H9 (cell line): ENCODE measurements around the gene CCR3. TPM values are rescaled to one million over a fixed set of nuclear protein-coding genes. Genes with fewer than 3 reads are reported as not detected.

Source experiments
- DNase-seq: peaks from one replicate; pipeline ENCODE4 v3.0.0-alpha.2; 2017
- H2AFZ ChIP-seq: one replicate; pipeline ENCODE4 v1.6.1; 2013; ENCODE audit warnings: mild to moderate bottlenecking, low read length, control low read depth, moderate library complexity
- H2AK5ac ChIP-seq: 2 replicates; pipeline ENCODE4 v1.6.1; 2013; ENCODE audit warnings: low read length, control low read depth, mixed read lengths; ENCODE audit not compliant: insufficient read length
- H2BK120ac ChIP-seq: one replicate; pipeline ENCODE4 v1.6.1; 2013; ENCODE audit warnings: low read depth, mild to moderate bottlenecking, low read length, control low read depth, inconsistent platforms; ENCODE audit not compliant: poor library complexity, severe bottlenecking
- H2BK12ac ChIP-seq: 2 replicates; pipeline ENCODE4 v1.6.1; 2013; ENCODE audit warnings: low read length, control low read depth, mixed read lengths, low read depth; ENCODE audit not compliant: insufficient read length
- H2BK15ac ChIP-seq: 2 replicates; pipeline ENCODE4 v1.6.1; 2013; ENCODE audit warnings: low read depth, low read length, control low read depth
- H2BK20ac ChIP-seq: one replicate; pipeline ENCODE4 v1.6.1; 2013; ENCODE audit warnings: low read depth, mild to moderate bottlenecking, low read length, control low read depth, inconsistent platforms; ENCODE audit not compliant: poor library complexity, severe bottlenecking
- H2BK5ac ChIP-seq: 2 replicates; pipeline ENCODE4 v1.6.1; 2013; ENCODE audit warnings: low read length, control low read depth, mixed read lengths; ENCODE audit not compliant: insufficient read length
- H3K14ac ChIP-seq: 2 replicates; pipeline ENCODE4 v1.6.1; 2013; ENCODE audit warnings: low read length, control low read depth; ENCODE audit not compliant: insufficient read depth
- H3K18ac ChIP-seq: 2 replicates; pipeline ENCODE4 v1.6.1; 2013; ENCODE audit warnings: low read depth, mild to moderate bottlenecking, mixed read lengths, low read length, control low read depth; ENCODE audit not compliant: insufficient read length
- H3K23ac ChIP-seq: 2 replicates; pipeline ENCODE4 v1.6.1; 2013; ENCODE audit warnings: low read length, control low read depth, mixed read lengths, low read depth; ENCODE audit not compliant: insufficient read length
- H3K23me2 ChIP-seq: 2 replicates; pipeline ENCODE4 v1.6.1; 2013; ENCODE audit warnings: low read depth, mild to moderate bottlenecking, mixed read lengths, low read length, control low read depth; ENCODE audit not compliant: insufficient read length, poor library complexity, severe bottlenecking
- H3K27ac ChIP-seq: 2 replicates; pipeline ENCODE4 v1.5.1; 2013; ENCODE audit warnings: low read length, control low read depth, mixed read lengths, low read depth; ENCODE audit not compliant: insufficient read length
- H3K27me3 ChIP-seq: 2 replicates; pipeline ENCODE4 v1.6.1; 2013; ENCODE audit warnings: low read length, control low read depth, inconsistent platforms; ENCODE audit not compliant: insufficient read depth
- H3K4ac ChIP-seq: 2 replicates; pipeline ENCODE4 v1.6.1; 2013; ENCODE audit warnings: low read depth, mild to moderate bottlenecking, control low read depth, inconsistent platforms, low read length, moderate library complexity
- H3K4me1 ChIP-seq: 2 replicates; pipeline ENCODE4 v1.6.1; 2013; ENCODE audit warnings: low read length, control low read depth, inconsistent platforms; ENCODE audit not compliant: insufficient read depth
- H3K4me2 ChIP-seq: 2 replicates; pipeline ENCODE4 v1.6.1; 2013; ENCODE audit warnings: low read length, control low read depth, mixed read lengths; ENCODE audit not compliant: insufficient read length, insufficient read depth
- H3K56ac ChIP-seq: 2 replicates; pipeline ENCODE4 v1.6.1; 2013; ENCODE audit warnings: low read depth, mild to moderate bottlenecking, mixed read lengths, low read length, control low read depth; ENCODE audit not compliant: insufficient read length
- H3K79me1 ChIP-seq: 2 replicates; pipeline ENCODE4 v1.6.1; 2013; ENCODE audit warnings: low read depth, mild to moderate bottlenecking, moderate library complexity, low read length, control low read depth, inconsistent platforms; ENCODE audit not compliant: insufficient read depth, poor library complexity, severe bottlenecking
- H3K79me2 ChIP-seq: 2 replicates; pipeline ENCODE4 v1.6.1; 2013; ENCODE audit warnings: low read length, control low read depth, inconsistent platforms; ENCODE audit not compliant: insufficient read depth
- H3K9ac ChIP-seq: 2 replicates; pipeline ENCODE4 v1.6.1; 2013; ENCODE audit warnings: low read length, control low read depth, mixed read lengths; ENCODE audit not compliant: insufficient read length; ENCODE audit errors: extremely low read depth
- H3K9me3 ChIP-seq: one replicate; pipeline ENCODE4 v1.6.1; 2013; ENCODE audit warnings: low read depth, low read length, inconsistent platforms; ENCODE audit not compliant: control insufficient read depth
- H3T11ph ChIP-seq: one replicate; pipeline ENCODE4 v1.6.1; 2013; ENCODE audit warnings: mild to moderate bottlenecking, low read length, control low read depth, inconsistent platforms
- H4K20me1 ChIP-seq: one replicate; pipeline ENCODE4 v1.6.1; 2013; ENCODE audit not compliant: control insufficient read depth, insufficient read length, insufficient read depth
- H4K5ac ChIP-seq: 2 replicates; pipeline ENCODE4 v1.6.1; 2013; ENCODE audit warnings: low read depth, mild to moderate bottlenecking, mixed read lengths, low read length, control low read depth; ENCODE audit not compliant: insufficient read length
- H4K8ac ChIP-seq: replicated peaks from 2 replicates; pipeline ENCODE4 v1.6.1; 2013; ENCODE audit warnings: low read length, control low read depth, mixed read lengths, low read depth; ENCODE audit not compliant: insufficient read length
- H4K91ac ChIP-seq: 2 replicates; pipeline ENCODE4 v1.6.1; 2013; ENCODE audit warnings: low read depth, mild to moderate bottlenecking, moderate library complexity, mixed read lengths, low read length, control low read depth; ENCODE audit not compliant: insufficient read length
- H3K27ac Mint-ChIP-seq, 3 experiments: 2 replicates in 2 of 3; 3 replicates in 1 of 3; pipeline ENCODE4 v1.8.0; 2020 to 2021; ENCODE audit warnings: mixed read lengths in 3 of 3, mild to moderate bottlenecking in 1 of 3, moderate library complexity in 1 of 3
- H3K27me3 Mint-ChIP-seq: 2 replicates; pipeline ENCODE4 v1.8.0; 2021; ENCODE audit warnings: low read depth, mild to moderate bottlenecking, moderate library complexity, mixed read lengths
- H3K36me3 Mint-ChIP-seq, 3 experiments: 2 replicates in 2 of 3; 3 replicates in 1 of 3; pipeline ENCODE4 v1.8.0; 2020 to 2021; ENCODE audit warnings: low read depth in 3 of 3, mixed read lengths in 3 of 3; ENCODE audit not compliant: insufficient read depth in 1 of 3
- H3K4me1 Mint-ChIP-seq, 2 experiments: 2 replicates each; pipeline ENCODE4 v1.8.0; 2020; ENCODE audit warnings: mixed read lengths in 2 of 2
- H3K4me3 Mint-ChIP-seq, 2 experiments: 2 replicates in 1 of 2; 3 replicates in 1 of 2; pipeline ENCODE4 v1.8.0; 2020 to 2021; ENCODE audit warnings: mild to moderate bottlenecking in 2 of 2, mixed read lengths in 2 of 2, moderate library complexity in 1 of 2
- H3K9me3 Mint-ChIP-seq, 2 experiments: 2 replicates in 1 of 2; 3 replicates in 1 of 2; pipeline ENCODE4 v1.8.0; 2020; ENCODE audit warnings: mild to moderate bottlenecking in 2 of 2, mixed read lengths in 2 of 2, moderate library complexity in 1 of 2
- CTCF ChIP-seq: fragments of 200-600 bp; sonication (generic); conservative IDR thresholded peaks from 3 replicates; pipeline ENCODE4 v1.8.0; 2021; ENCODE audit warnings: antibody characterized with exemption, mild to moderate bottlenecking
- WGBS: extraction: QIAGEN DNeasy Blood & Tissue Kit; methylation state at CpG from one replicate; pipeline ENCODE4 v1.1.7; 2013; ENCODE audit warnings: missing lambda C conversion rate, low lambda C conversion rate, mixed read lengths; ENCODE audit not compliant: insufficient read length; ENCODE audit errors: extremely low coverage; 5-methylcytosine and 5-hydroxymethylcytosine counted together
- total RNA-seq: library from RNA; stranded (reverse); gene quantifications from 2 replicates; pipeline ENCODE4 v1.2.1, GENCODE V29; 2021

CCR3 gene
- total RNA-seq, 1 experiment from 2014 or later = not detected

- Histone ChIP-seq H3K79me2 (no peaks in the 10 kb centered on the region), H2AFZ (no peak overlapping the region), H3K27ac (no peak overlapping the region), H3K56ac (no peak overlapping the region), H3K9me3 (peaks cover 13% of the 10 kb centered on the region), H2BK5ac (no peak overlapping the region), H2BK120ac (no peak overlapping the region), H3K23ac (no peak overlapping the region), H4K91ac (no peak overlapping the region), H3K27me3 (no peaks in the 10 kb centered on the region), H3K79me1 (no peaks in the 10 kb centered on the region), H3K14ac (no peak overlapping the region), H4K8ac (no peak overlapping the region), H3K4me1 (no peaks in the 10 kb centered on the region), H2BK20ac (no peak overlapping the region), H3T11ph (no peak overlapping the region), H3K4me2 (no peak overlapping the region), H2BK12ac (no peak overlapping the region), H3K23me2 (no peaks in the 10 kb centered on the region), H3K18ac (no peak overlapping the region), H3K9ac (no peak overlapping the region), H2AK5ac (no peak overlapping the region), H2BK15ac (no peak overlapping the region), H4K5ac (no peak overlapping the region), H3K4ac (no peak overlapping the region), H4K20me1 (no peaks in the 10 kb centered on the region)
- no peak overlapping the region for H3K27ac Mint-ChIP-seq
- TF ChIP-seq CTCF = peak; percentile 79
- no CpG with 5 or more reads among the region's 9 CpGs for WGBS
- peak; percentile 73 for DNase-seq
- H3K4me3 Mint-ChIP-seq = no peak overlapping the region
- peaks cover 8% of the 10 kb centered on the region for H3K27me3 Mint-ChIP-seq
- H3K4me1 Mint-ChIP-seq = no peaks in the 10 kb centered on the region
- H3K36me3 Mint-ChIP-seq = peaks cover 6 to 16% (median 11%) of the 10 kb centered on the region in 3 experiments; a peak in 5 of 7 replicates
- peaks cover 19 to 33% of the 10 kb centered on the region in 2 experiments for H3K9me3 Mint-ChIP-seq
These were observed 34.3 kb downstream of the CCR3 start for GRCh38 chr3:46276497-46277099.
